ENCODE results near the gene RAMP3.

- no peak for TF ChIP-seq POLR2A (IDR thresholded peaks at IDR 0.05)
- TF ChIP-seq CTCF (IDR thresholded peaks at IDR 0.05) = no peak
Observed at GRCh38 chr7:45150199-45150598, 7.4 kb upstream of the RAMP3 start.

All from uterus (tissue), 2 donors.